Measurements from ENCODE around the gene COL13A1. TPM values are rescaled to one million over a fixed set of nuclear protein-coding genes. Genes with fewer than 3 reads are reported as not detected.

The COL13A1 gene
- total RNA-seq, 4 donors from 2014 or later, result 0.42 to 3.4 (median 1.5) TPM

DNA sequence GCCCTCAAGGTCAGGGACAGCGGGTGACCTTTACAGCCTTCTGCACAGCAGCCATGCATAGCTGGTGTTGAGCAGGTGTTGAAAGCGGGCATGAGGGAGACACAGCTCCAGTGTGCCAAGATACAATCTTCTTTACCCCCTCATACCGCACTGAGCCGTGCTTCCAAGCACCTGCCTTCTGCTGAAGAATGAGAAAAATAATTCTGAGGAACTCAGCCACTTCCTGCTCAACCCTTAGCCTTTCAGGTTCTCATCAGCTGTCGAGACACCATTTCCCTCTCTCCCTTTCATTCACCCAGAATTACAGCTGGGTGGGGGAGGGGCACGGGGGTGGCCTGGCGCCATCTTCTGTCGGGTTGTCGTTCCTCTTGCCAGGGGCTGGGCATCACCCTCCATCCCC lies 58.6 kb downstream of the COL13A1 start:
- Histone ChIP-seq H3K9me3 (no peaks in the 10 kb centered on the region), H3K4me3 (no peak overlapping the region), H3K27ac (no peak overlapping the region), H3K4me1 (peaks cover 36% of the 10 kb centered on the region), H3K36me3 (no peaks in the 10 kb centered on the region), H3K27me3 (no peaks in the 10 kb centered on the region)
- no peak for DNase-seq (ENCODE audit: low spot score in 2 of 2)
- TF ChIP-seq EP300 (IDR thresholded peaks at IDR 0.05), result no peak
- TF ChIP-seq CTCF (IDR thresholded peaks at IDR 0.05), result no peak
- WGBS, result 45% methylated on average over 9 of the region's 9 CpGs

DNA sequence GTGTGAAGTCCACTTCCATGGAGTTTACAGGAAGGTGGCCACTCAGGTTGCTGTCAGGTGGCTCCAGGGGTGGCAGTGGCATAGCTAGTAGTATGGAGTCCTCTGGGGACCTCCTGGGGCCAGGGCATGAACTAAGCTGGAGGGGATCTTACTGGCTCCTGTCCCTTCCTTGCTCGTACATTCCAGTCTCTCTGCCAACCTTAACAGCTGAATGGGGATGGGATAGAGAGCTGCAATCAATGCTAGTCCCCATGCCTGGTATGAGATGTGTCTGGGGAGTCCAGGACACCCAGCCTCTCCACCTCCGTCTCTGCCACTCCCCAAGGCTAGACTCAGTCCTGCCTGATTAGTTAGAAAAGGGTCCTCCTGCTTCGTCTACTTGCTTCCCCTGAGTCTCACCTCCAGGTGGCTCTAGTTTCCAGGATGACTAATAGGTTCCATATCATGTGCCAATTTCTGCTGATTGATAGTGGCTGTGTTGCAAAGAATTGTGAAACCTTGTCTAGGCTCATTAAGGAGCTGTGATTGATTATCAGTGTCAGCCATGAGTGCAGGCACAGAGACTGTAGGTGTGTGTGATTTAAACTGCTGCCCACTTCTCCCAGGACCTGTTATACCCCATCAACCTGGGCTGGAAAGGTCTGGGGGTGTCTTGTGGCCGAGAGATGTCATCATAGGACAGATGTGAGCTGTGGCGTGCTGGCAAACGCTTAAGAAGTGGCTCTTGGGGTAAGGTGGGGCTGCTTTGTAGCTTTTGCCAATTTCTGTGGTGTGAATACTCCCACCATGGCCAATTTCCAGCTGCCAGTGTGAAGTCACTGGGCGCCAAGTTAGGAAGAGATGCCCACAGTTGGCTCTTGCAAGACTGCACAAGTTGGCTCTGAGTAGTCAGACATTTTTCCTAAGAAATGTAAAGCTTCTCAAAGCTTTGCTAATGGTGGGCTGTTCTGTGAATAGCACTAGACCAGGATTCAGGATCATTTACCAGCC lies 59.8 kb downstream of the COL13A1 start:
- no peak overlapping the region for H3K4me3 ChIP-seq
- H3K4me1 ChIP-seq, result peaks cover 49% of the 10 kb centered on the region
- no peaks in the 10 kb centered on the region for H3K36me3 ChIP-seq
- H3K27me3 ChIP-seq, result no peaks in the 10 kb centered on the region
- WGBS, result 35% methylated on average over 7 of the region's 7 CpGs
- no peak for TF ChIP-seq EP300 (IDR thresholded peaks at IDR 0.05)
- TF ChIP-seq CTCF (IDR thresholded peaks at IDR 0.05), result peak; percentile 33 to 35
- TF ChIP-seq POLR2AphosphoS5 (IDR thresholded peaks at IDR 0.05), result peak; percentile 81 to 95 (median 93)
- no peak for DNase-seq (ENCODE audit: low spot score in 2 of 2)
- H3K9me3 ChIP-seq, result no peaks in the 10 kb centered on the region
- peak overlapping the region; percentile 45 for H3K27ac ChIP-seq

DNA sequence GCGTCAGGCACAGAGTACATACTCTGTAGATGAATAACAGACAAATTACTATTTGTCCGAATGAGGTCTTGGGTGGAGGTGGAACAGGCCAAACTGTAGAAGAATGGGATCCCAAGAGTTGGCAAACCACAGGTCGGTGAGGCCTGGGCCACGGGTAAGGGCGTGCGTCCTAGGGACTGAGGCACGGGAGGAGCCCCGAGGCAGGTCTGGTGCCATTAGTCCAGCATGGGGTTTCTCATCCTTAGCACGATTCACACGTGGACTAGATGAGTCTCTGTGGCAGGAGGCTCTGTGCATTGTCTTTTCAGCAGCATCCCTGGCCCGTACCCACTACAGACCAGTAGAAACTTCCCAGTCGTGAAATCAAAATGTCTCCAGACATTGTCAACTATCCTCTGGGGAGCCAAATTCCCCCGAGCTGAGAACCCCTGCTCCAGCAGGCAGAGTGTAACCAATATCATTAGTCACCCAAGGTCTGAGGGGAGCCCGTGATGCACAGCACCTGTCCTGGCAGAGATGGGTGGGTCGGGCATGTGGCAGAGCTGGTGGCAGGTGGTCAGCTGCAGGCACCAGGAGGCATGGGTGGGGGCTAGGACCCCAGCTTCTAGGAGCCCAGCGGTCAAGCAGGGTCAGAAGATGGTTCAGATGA lies 61.3 kb downstream of the COL13A1 start:
- H3K27me3 ChIP-seq, result no peaks in the 10 kb centered on the region
- H3K36me3 ChIP-seq, result no peaks in the 10 kb centered on the region
- DNase-seq (ENCODE audit: low spot score in 2 of 2), result no peak
- TF ChIP-seq POLR2A (IDR thresholded peaks at IDR 0.05) (no peak), CTCF (IDR thresholded peaks at IDR 0.05) (no peak), POLR2AphosphoS5 (IDR thresholded peaks at IDR 0.05) (no peak), EP300 (IDR thresholded peaks at IDR 0.05) (no peak)
- no peak overlapping the region for H3K27ac ChIP-seq
- 90% methylated on average over 16 of the region's 16 CpGs for WGBS
- H3K4me3 ChIP-seq, result no peak overlapping the region
- peaks cover 63% of the 10 kb centered on the region for H3K4me1 ChIP-seq
- H3K9me3 ChIP-seq, result no peaks in the 10 kb centered on the region

- no peak for TF ChIP-seq EP300 (IDR thresholded peaks at IDR 0.05)
- no peak for TF ChIP-seq CTCF (IDR thresholded peaks at IDR 0.05)
- TF ChIP-seq POLR2AphosphoS5 (IDR thresholded peaks at IDR 0.05), result no peak
- TF ChIP-seq POLR2A (IDR thresholded peaks at IDR 0.05), result no peak
- Histone ChIP-seq H3K9me3 (no peaks in the 10 kb centered on the region), H3K27ac (no peak overlapping the region), H3K36me3 (no peaks in the 10 kb centered on the region), H3K27me3 (no peaks in the 10 kb centered on the region), H3K4me3 (no peak overlapping the region), H3K4me1 (peaks cover 68% of the 10 kb centered on the region)
- no peak for DNase-seq (ENCODE audit: low spot score in 2 of 2)
- 75% methylated on average over 3 of the region's 5 CpGs for WGBS
Observed at GRCh38 chr10:69863580-69863979, 61.9 kb downstream of the COL13A1 start.

GRCh38 chr10:69864321-69864720 lies 62.6 kb downstream of the COL13A1 start:
- TF ChIP-seq CTCF (IDR thresholded peaks at IDR 0.05) (no peak), EP300 (IDR thresholded peaks at IDR 0.05) (no peak), POLR2A (IDR thresholded peaks at IDR 0.05) (no peak), POLR2AphosphoS5 (IDR thresholded peaks at IDR 0.05) (no peak)
- 62% methylated on average over 3 of the region's 3 CpGs for WGBS
- no peaks in the 10 kb centered on the region for H3K9me3 ChIP-seq
- H3K4me3 ChIP-seq, result no peak overlapping the region
- H3K36me3 ChIP-seq, result no peaks in the 10 kb centered on the region
- no peaks in the 10 kb centered on the region for H3K27me3 ChIP-seq
- DNase-seq (ENCODE audit: low spot score in 2 of 2), result no peak
- H3K4me1 ChIP-seq, result peaks cover 76% of the 10 kb centered on the region
- peak overlapping the region; percentile 19 for H3K27ac ChIP-seq

Measured in suprapubic skin (tissue), 4 donors.